ENCODE data around the gene PPIF.

Gene PPIF

DNA sequence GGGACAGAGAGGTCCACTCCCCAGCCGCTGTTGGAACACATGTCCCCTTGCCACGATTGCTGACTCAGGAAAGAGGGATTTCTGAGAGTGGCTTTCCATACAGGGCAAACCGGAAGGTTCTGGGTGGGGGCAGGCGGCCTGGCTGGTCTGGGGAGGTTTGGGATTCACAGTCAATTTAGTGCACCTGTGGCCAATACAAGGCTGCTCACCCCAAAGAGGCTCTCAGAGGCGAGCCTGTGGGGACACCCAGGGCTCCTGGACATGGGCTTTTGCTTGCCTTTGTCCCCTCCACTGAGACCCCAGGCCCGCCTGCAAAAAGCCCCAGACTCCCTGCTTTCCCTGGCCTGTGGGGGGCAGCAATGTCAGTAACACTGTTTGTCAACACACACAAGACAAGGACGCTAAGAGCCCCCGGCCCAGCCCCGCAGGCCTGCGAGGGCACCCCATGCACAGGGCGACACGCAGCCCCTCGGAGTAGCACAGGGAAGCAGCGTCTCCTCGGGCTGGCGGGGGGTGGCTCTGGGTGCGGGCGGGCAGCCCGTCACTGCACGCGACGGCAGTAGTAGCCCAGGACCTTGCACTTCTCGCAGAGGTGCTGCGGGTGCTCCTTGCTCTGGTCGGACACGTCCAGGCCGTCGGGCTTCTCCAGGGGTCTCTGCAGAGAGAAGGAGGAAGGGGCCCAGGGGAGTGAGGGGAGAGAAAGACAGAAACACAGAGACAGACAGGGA is 38.7 kb downstream of the PPIF start:
- H3K4me2 ChIP-seq (ENCODE audit: low read length), result no peak overlapping the region
- H3K4me1 ChIP-seq (ENCODE audit: low read length), result peaks cover 10% of the 10 kb centered on the region
- H3K27me3 ChIP-seq (ENCODE audit: low read depth, low read length), result no peaks in the 10 kb centered on the region
- no peak overlapping the region for H2AFZ ChIP-seq (ENCODE audit: low read depth, low read length)
- no peaks in the 10 kb centered on the region for H3K9me3 ChIP-seq (ENCODE audit: insufficient read depth, low read length)
- TF ChIP-seq, protein P1, sequence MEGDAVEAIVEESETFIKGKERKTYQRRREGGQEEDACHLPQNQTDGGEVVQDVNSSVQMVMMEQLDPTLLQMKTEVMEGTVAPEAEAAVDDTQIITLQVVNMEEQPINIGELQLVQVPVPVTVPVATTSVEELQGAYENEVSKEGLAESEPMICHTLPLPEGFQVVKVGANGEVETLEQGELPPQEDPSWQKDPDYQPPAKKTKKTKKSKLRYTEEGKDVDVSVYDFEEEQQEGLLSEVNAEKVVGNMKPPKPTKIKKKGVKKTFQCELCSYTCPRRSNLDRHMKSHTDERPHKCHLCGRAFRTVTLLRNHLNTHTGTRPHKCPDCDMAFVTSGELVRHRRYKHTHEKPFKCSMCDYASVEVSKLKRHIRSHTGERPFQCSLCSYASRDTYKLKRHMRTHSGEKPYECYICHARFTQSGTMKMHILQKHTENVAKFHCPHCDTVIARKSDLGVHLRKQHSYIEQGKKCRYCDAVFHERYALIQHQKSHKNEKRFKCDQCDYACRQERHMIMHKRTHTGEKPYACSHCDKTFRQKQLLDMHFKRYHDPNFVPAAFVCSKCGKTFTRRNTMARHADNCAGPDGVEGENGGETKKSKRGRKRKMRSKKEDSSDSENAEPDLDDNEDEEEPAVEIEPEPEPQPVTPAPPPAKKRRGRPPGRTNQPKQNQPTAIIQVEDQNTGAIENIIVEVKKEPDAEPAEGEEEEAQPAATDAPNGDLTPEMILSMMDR (IDR thresholded peaks at IDR 0.05; ENCODE audit: low read depth, low read length), result no peak
- TF ChIP-seq EZH2phosphoT487 (IDR thresholded peaks at IDR 0.05; ENCODE audit: low read depth), result no peak
- no peaks in the 10 kb centered on the region for H3K36me3 ChIP-seq (replicated peaks; ENCODE audit: low read depth, low read length)
- H3K9ac ChIP-seq (ENCODE audit: low read length), result no peak overlapping the region
- H4K20me1 ChIP-seq (ENCODE audit: insufficient read depth, low read length), result no peaks in the 10 kb centered on the region
- no peak overlapping the region for H3K4me3 ChIP-seq (ENCODE audit: low read length)
- H3K79me2 ChIP-seq (ENCODE audit: low read length), result no peaks in the 10 kb centered on the region
- no peak overlapping the region for H3K27ac ChIP-seq (ENCODE audit: low read length)

GRCh38 chr10:79386637-79387465 is 39.6 kb downstream of the PPIF start:
- no peaks in the 10 kb centered on the region for H4K20me1 ChIP-seq (ENCODE audit: insufficient read depth, low read length)
- no peak for TF ChIP-seq EZH2phosphoT487 (IDR thresholded peaks at IDR 0.05; ENCODE audit: low read depth)
- TF ChIP-seq, protein P1 (IDR thresholded peaks at IDR 0.05; ENCODE audit: low read depth, low read length), result no peak
- no peaks in the 10 kb centered on the region for H3K36me3 ChIP-seq (replicated peaks; ENCODE audit: low read depth, low read length)

GRCh38 chr10:79387466-79387973 is 40.3 kb downstream of the PPIF start:
- H3K4me1 ChIP-seq (ENCODE audit: low read length), result peaks cover 10% of the 10 kb centered on the region
- no peak overlapping the region for H3K4me2 ChIP-seq (ENCODE audit: low read length)
- no peaks in the 10 kb centered on the region for H3K79me2 ChIP-seq (ENCODE audit: low read length)
- no peak overlapping the region for H3K4me3 ChIP-seq (ENCODE audit: low read length)
- no peaks in the 10 kb centered on the region for H3K27me3 ChIP-seq (ENCODE audit: low read depth, low read length)
- no peak overlapping the region for H3K9ac ChIP-seq (ENCODE audit: low read length)
- H3K36me3 ChIP-seq (replicated peaks; ENCODE audit: low read depth, low read length), result no peaks in the 10 kb centered on the region
- TF ChIP-seq, protein P1 (IDR thresholded peaks at IDR 0.05; ENCODE audit: low read depth, low read length), result no peak
- TF ChIP-seq EZH2phosphoT487 (IDR thresholded peaks at IDR 0.05; ENCODE audit: low read depth), result no peak
- H3K27ac ChIP-seq (ENCODE audit: low read length), result no peak overlapping the region
- H2AFZ ChIP-seq (ENCODE audit: low read depth, low read length), result no peak overlapping the region
- H4K20me1 ChIP-seq (ENCODE audit: insufficient read depth, low read length), result no peaks in the 10 kb centered on the region
- no peaks in the 10 kb centered on the region for H3K9me3 ChIP-seq (ENCODE audit: insufficient read depth, low read length)

More at GRCh38 chr10:79386637-79387465, 39.6 kb downstream of the PPIF start:
- Histone ChIP-seq H3K27ac (ENCODE audit: low read length) (no peak overlapping the region), H3K9me3 (ENCODE audit: insufficient read depth, low read length) (no peaks in the 10 kb centered on the region), H3K27me3 (ENCODE audit: low read depth, low read length) (no peaks in the 10 kb centered on the region), H3K4me2 (ENCODE audit: low read length) (no peak overlapping the region), H3K9ac (ENCODE audit: low read length) (no peak overlapping the region), H2AFZ (ENCODE audit: low read depth, low read length) (no peak overlapping the region), H3K4me1 (ENCODE audit: low read length) (peaks cover 10% of the 10 kb centered on the region), H3K4me3 (ENCODE audit: low read length) (no peak overlapping the region), H3K79me2 (ENCODE audit: low read length) (no peaks in the 10 kb centered on the region)

All from OCI-LY3 (cell line).